Vagina (tissue), 2 donors: Measurements from ENCODE around the gene POMGNT2. TPM values are rescaled to one million over a fixed set of nuclear protein-coding genes. Genes with fewer than 3 reads are reported as not detected.

ENCODE experiments used
- DNase-seq, 2 donors: peaks; one replicate each; pipeline ENCODE4 v3.0.0-alpha.2; 2017; ENCODE audit errors: extremely low spot score in 2 of 2
- H3K27ac ChIP-seq: fragments of 200-600 bp; sonication (generic); one replicate; pipeline ENCODE4 v1.5.1; 2019
- H3K27me3 ChIP-seq: fragments of 200-600 bp; sonication (generic); one replicate; pipeline ENCODE4 v1.5.1; 2019
- H3K36me3 ChIP-seq, 2 donors: fragments of 200-600 bp; sonication (generic); one replicate each; pipeline ENCODE4 v1.5.1; 2017 to 2019
- H3K4me1 ChIP-seq: fragments of 200-600 bp; sonication (generic); one replicate; pipeline ENCODE4 v1.5.1; 2019
- H3K4me3 ChIP-seq, 2 donors: fragments of 200-600 bp; sonication (generic); 1 replicate in 1 of 2; 2 replicates in 1 of 2; pipeline ENCODE4 v1.5.1; 2016 to 2019
- H3K9me3 ChIP-seq: fragments of 200-600 bp; sonication (generic); one replicate; pipeline ENCODE4 v1.5.1; 2019
- POLR2A ChIP-seq, 2 donors: fragments of 450-650 bp; IDR thresholded peaks; one replicate each; pipeline ENCODE4 v1.6.1; 2017; ENCODE audit warnings: antibody characterized with exemption in 2 of 2, mild to moderate bottlenecking in 2 of 2, moderate library complexity in 2 of 2
- POLR2AphosphoS5 ChIP-seq, 2 donors: sonication (generic); formaldehyde crosslinking; IDR thresholded peaks; one replicate each; pipeline ENCODE4 v1.9.0; 2017; ENCODE audit warnings: antibody characterized with exemption in 2 of 2, mild to moderate bottlenecking in 2 of 2, low read depth in 1 of 2; ENCODE audit not compliant: insufficient read depth in 1 of 2
- intact Hi-C: fragments of 100-400 bp; cut with DNase I; formaldehyde crosslinking; loops from one replicate; pipeline ENCODE4 v1.15.1; 2023
- total RNA-seq: library from RNA; depleted of rRNA; stranded (reverse); fragments of >200 nt; gene quantifications from one replicate; pipeline ENCODE4 v1.2.3, GENCODE V29; 2016
- TF ChIP-seq, protein P1 (sequence below), 3 experiments: fragments of 450-650 bp in 2 of 3; fragments of 200-600 bp in 1 of 3; sonication (generic) in 1 of 3; IDR thresholded peaks; one replicate each; pipeline ENCODE4 v1.5.1; 2017 to 2019; ENCODE audit warnings: antibody characterized with exemption in 3 of 3, mild to moderate bottlenecking in 2 of 3, moderate library complexity in 2 of 3

Gene POMGNT2
- total RNA-seq = 26.8 TPM

DNA sequence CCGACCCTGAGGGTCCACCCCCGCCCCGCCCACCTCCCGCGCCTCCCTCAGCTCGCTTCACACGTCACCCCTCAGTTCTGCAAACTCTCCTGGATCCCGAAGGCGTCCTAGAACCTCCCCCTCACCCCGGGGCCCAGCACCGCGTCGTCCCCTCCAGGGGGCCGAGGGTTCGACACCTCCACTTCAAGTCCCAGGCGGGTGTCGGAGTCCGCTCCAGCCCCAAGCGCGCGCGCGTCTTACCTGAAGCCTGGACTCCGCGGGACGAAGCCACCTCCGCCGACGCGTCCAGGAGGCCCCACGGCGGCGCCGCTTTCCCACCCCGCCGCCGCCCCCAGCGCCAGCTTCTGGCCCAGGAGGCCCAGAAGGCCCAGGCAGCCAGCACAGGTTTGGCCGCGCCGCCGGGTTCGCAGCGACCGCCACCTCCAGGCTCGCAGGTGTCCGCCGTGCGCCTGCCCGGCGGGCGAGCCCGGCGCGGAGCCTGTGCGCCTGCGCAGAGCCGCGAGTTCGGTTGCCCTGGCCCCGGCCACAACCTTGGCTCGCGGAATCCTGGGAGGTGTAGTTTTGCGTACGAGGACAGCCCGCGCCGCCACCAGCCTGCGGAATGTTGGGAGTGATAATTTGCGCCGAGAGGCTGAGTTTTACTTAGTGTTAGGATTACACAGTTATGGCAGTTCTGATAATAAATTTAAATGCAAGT is at the start of gene POMGNT2:
Gene POMGNT2, minus strand, starts transcription at position 484 of the 697 bp plus-strand sequence. CDS start 24,648 bp downstream, outside the sequence.
- Histone ChIP-seq H3K4me1 (peaks cover 16% of the 10 kb centered on the region), H3K27me3 (no peaks in the 10 kb centered on the region), H3K36me3 (no peaks in the 10 kb centered on the region), H3K27ac (peak within 1 kb of the TSS; percentile 52), H3K9me3 (no peaks in the 10 kb centered on the region), H3K4me3 (peak within 1 kb of the TSS; percentile 75 to 90)
- peak in 1 of 2 donors; percentile 31 for TF ChIP-seq POLR2A (IDR thresholded peaks at IDR 0.05)
- peak; percentile 31 to 42 for TF ChIP-seq POLR2AphosphoS5 (IDR thresholded peaks at IDR 0.05; ENCODE audit: insufficient read depth in 1 of 2, low read depth in 1 of 2)
- TF ChIP-seq, protein P1, sequence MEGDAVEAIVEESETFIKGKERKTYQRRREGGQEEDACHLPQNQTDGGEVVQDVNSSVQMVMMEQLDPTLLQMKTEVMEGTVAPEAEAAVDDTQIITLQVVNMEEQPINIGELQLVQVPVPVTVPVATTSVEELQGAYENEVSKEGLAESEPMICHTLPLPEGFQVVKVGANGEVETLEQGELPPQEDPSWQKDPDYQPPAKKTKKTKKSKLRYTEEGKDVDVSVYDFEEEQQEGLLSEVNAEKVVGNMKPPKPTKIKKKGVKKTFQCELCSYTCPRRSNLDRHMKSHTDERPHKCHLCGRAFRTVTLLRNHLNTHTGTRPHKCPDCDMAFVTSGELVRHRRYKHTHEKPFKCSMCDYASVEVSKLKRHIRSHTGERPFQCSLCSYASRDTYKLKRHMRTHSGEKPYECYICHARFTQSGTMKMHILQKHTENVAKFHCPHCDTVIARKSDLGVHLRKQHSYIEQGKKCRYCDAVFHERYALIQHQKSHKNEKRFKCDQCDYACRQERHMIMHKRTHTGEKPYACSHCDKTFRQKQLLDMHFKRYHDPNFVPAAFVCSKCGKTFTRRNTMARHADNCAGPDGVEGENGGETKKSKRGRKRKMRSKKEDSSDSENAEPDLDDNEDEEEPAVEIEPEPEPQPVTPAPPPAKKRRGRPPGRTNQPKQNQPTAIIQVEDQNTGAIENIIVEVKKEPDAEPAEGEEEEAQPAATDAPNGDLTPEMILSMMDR (IDR thresholded peaks at IDR 0.05) = no peak
- intact Hi-C loops = no loop called here
- no peak for DNase-seq

DNA sequence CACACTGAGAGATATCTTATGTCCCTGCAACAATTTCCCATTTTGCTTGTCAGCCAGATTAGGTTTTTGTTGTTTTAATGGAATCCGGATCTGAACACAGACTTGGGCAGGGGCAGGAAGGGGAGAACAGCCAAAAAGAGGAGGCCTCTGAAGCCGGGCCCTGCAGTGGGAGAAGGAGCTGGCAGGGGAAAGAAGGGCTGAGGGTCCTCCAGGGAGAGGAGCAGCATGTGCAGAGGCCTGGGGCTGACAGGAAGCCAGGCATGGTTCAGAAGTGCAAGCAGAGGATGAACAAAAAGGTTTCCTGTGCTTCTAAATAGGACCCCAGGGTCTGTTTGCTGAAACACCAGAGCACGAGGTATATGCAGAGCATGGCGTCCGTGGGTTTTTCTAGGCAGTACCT is 49.1 kb upstream of the POMGNT2 start:
- TF ChIP-seq, protein P1 (IDR thresholded peaks at IDR 0.05) = no peak
- TF ChIP-seq POLR2A (IDR thresholded peaks at IDR 0.05) = no peak
- TF ChIP-seq POLR2AphosphoS5 (IDR thresholded peaks at IDR 0.05; ENCODE audit: insufficient read depth in 1 of 2, low read depth in 1 of 2) = no peak
- no peaks in the 10 kb centered on the region for H3K9me3 ChIP-seq
- H3K27ac ChIP-seq = no peak overlapping the region
- DNase-seq = no peak
- no peaks in the 10 kb centered on the region for H3K27me3 ChIP-seq
- peaks cover 12% of the 10 kb centered on the region for H3K4me1 ChIP-seq
- H3K4me3 ChIP-seq = no peak overlapping the region
- H3K36me3 ChIP-seq = no peaks in the 10 kb centered on the region
- intact Hi-C loops = loop anchor here (5.0 kb wide), 1 partner anchor 193 kb away; no protein-coding TSS in a partner anchor

DNA sequence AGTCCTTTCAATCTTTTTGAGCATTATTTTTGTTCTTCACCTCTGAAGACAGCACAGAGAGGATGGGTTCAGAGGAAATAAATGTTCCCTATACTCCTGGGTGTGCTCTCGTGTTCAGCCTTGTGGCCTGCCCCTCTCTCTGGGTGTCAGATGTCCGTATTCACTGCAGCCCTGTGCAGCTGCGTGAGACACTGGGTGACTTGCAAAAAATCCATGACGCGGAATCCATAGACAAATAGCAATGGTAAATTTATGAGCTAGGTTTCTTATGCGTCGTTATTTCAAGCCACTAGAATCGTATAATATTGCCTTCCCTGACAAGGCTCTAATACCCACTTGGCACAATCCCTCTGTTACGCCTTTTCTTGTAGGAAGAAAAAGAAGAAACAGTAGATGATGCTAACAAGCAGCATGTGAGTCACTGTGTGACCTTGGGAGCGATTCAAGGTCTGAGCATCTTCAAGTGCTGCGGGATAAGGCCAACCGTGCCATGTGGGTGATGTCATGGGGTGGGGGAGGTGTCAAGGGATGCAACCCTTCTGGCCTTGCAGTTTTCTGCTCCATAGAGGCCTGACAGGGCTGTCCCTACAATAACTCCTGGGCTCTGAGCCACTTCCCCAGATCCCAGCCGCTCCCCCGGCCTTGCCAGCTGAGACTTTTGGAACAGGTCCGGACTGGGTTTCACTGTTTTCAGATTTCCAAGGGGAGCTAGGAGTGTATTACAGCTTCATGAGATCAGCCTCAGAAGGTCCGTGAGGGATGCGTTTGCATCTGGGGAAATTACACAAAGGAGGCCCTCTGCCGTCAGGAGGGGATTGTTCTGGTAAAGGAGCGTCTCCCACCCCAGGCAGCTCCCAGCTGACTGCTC is 47.6 kb upstream of the POMGNT2 start:
- peak overlapping the region; percentile 50 for H3K27ac ChIP-seq
- H3K4me3 ChIP-seq = no peak overlapping the region
- H3K27me3 ChIP-seq = no peaks in the 10 kb centered on the region
- peaks cover 12% of the 10 kb centered on the region for H3K4me1 ChIP-seq
- no peaks in the 10 kb centered on the region for H3K9me3 ChIP-seq
- DNase-seq = peak in 1 of 2 donors; percentile 96
- H3K36me3 ChIP-seq = no peaks in the 10 kb centered on the region
- TF ChIP-seq POLR2AphosphoS5 (IDR thresholded peaks at IDR 0.05; ENCODE audit: insufficient read depth in 1 of 2, low read depth in 1 of 2) (peak; percentile 6 to 80), POLR2A (IDR thresholded peaks at IDR 0.05) (no peak)
- TF ChIP-seq, protein P1 (IDR thresholded peaks at IDR 0.05) = peak in 1 of 3 experiments; percentile 30
- intact Hi-C loops = no loop called here

DNA sequence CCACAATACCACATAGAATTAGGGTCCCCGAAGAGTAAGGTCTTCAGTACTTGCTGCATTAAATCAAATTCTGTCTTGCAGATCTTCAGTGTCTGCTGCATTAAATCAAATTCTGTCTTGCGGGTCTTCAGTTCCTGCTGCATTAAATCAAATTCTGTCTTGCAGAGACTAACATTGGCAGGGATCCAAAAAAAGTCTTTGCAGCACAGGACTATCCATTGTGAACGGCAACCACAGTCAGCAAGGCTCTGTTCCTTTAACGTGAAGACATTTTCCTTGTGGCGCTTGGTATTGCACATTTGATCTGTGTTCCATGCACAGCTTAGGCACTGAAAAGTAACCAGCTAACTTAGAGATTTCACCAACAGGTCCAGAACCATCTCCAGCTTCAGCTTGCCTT is 46.8 kb upstream of the POMGNT2 start:
- no peak for DNase-seq
- Histone ChIP-seq H3K4me3 (no peak overlapping the region), H3K9me3 (no peaks in the 10 kb centered on the region), H3K27me3 (no peaks in the 10 kb centered on the region), H3K27ac (no peak overlapping the region), H3K4me1 (peaks cover 12% of the 10 kb centered on the region), H3K36me3 (no peaks in the 10 kb centered on the region)
- intact Hi-C loops = no loop called here
- TF ChIP-seq POLR2AphosphoS5 (IDR thresholded peaks at IDR 0.05; ENCODE audit: insufficient read depth in 1 of 2, low read depth in 1 of 2) (no peak), POLR2A (IDR thresholded peaks at IDR 0.05) (no peak)
- TF ChIP-seq, protein P1 (IDR thresholded peaks at IDR 0.05) = no peak
